H9 (cell line): Measurements from ENCODE around the gene APOM. TPM values are rescaled to one million over a fixed set of nuclear protein-coding genes. Genes with fewer than 3 reads are reported as not detected.

Experiments
- DNase-seq: peaks from one replicate; pipeline ENCODE4 v3.0.0-alpha.2; 2017
- H2AFZ ChIP-seq: one replicate; pipeline ENCODE4 v1.6.1; 2013; ENCODE audit warnings: mild to moderate bottlenecking, low read length, control low read depth, moderate library complexity
- H2AK5ac ChIP-seq: 2 replicates; pipeline ENCODE4 v1.6.1; 2013; ENCODE audit warnings: low read length, control low read depth, mixed read lengths; ENCODE audit not compliant: insufficient read length
- H2BK120ac ChIP-seq: one replicate; pipeline ENCODE4 v1.6.1; 2013; ENCODE audit warnings: low read depth, mild to moderate bottlenecking, low read length, control low read depth, inconsistent platforms; ENCODE audit not compliant: poor library complexity, severe bottlenecking
- H2BK12ac ChIP-seq: 2 replicates; pipeline ENCODE4 v1.6.1; 2013; ENCODE audit warnings: low read length, control low read depth, mixed read lengths, low read depth; ENCODE audit not compliant: insufficient read length
- H2BK15ac ChIP-seq: 2 replicates; pipeline ENCODE4 v1.6.1; 2013; ENCODE audit warnings: low read depth, low read length, control low read depth
- H2BK20ac ChIP-seq: one replicate; pipeline ENCODE4 v1.6.1; 2013; ENCODE audit warnings: low read depth, mild to moderate bottlenecking, low read length, control low read depth, inconsistent platforms; ENCODE audit not compliant: poor library complexity, severe bottlenecking
- H2BK5ac ChIP-seq: 2 replicates; pipeline ENCODE4 v1.6.1; 2013; ENCODE audit warnings: low read length, control low read depth, mixed read lengths; ENCODE audit not compliant: insufficient read length
- H3K14ac ChIP-seq: 2 replicates; pipeline ENCODE4 v1.6.1; 2013; ENCODE audit warnings: low read length, control low read depth; ENCODE audit not compliant: insufficient read depth
- H3K18ac ChIP-seq: 2 replicates; pipeline ENCODE4 v1.6.1; 2013; ENCODE audit warnings: low read depth, mild to moderate bottlenecking, mixed read lengths, low read length, control low read depth; ENCODE audit not compliant: insufficient read length
- H3K23ac ChIP-seq: 2 replicates; pipeline ENCODE4 v1.6.1; 2013; ENCODE audit warnings: low read length, control low read depth, mixed read lengths, low read depth; ENCODE audit not compliant: insufficient read length
- H3K23me2 ChIP-seq: 2 replicates; pipeline ENCODE4 v1.6.1; 2013; ENCODE audit warnings: low read depth, mild to moderate bottlenecking, mixed read lengths, low read length, control low read depth; ENCODE audit not compliant: insufficient read length, poor library complexity, severe bottlenecking
- H3K27ac ChIP-seq: 2 replicates; pipeline ENCODE4 v1.5.1; 2013; ENCODE audit warnings: low read length, control low read depth, mixed read lengths, low read depth; ENCODE audit not compliant: insufficient read length
- H3K27me3 ChIP-seq: 2 replicates; pipeline ENCODE4 v1.6.1; 2013; ENCODE audit warnings: low read length, control low read depth, inconsistent platforms; ENCODE audit not compliant: insufficient read depth
- H3K4ac ChIP-seq: 2 replicates; pipeline ENCODE4 v1.6.1; 2013; ENCODE audit warnings: low read depth, mild to moderate bottlenecking, control low read depth, inconsistent platforms, low read length, moderate library complexity
- H3K4me1 ChIP-seq: 2 replicates; pipeline ENCODE4 v1.6.1; 2013; ENCODE audit warnings: low read length, control low read depth, inconsistent platforms; ENCODE audit not compliant: insufficient read depth
- H3K4me2 ChIP-seq: 2 replicates; pipeline ENCODE4 v1.6.1; 2013; ENCODE audit warnings: low read length, control low read depth, mixed read lengths; ENCODE audit not compliant: insufficient read length, insufficient read depth
- H3K56ac ChIP-seq: 2 replicates; pipeline ENCODE4 v1.6.1; 2013; ENCODE audit warnings: low read depth, mild to moderate bottlenecking, mixed read lengths, low read length, control low read depth; ENCODE audit not compliant: insufficient read length
- H3K79me1 ChIP-seq: 2 replicates; pipeline ENCODE4 v1.6.1; 2013; ENCODE audit warnings: low read depth, mild to moderate bottlenecking, moderate library complexity, low read length, control low read depth, inconsistent platforms; ENCODE audit not compliant: insufficient read depth, poor library complexity, severe bottlenecking
- H3K79me2 ChIP-seq: 2 replicates; pipeline ENCODE4 v1.6.1; 2013; ENCODE audit warnings: low read length, control low read depth, inconsistent platforms; ENCODE audit not compliant: insufficient read depth
- H3K9ac ChIP-seq: 2 replicates; pipeline ENCODE4 v1.6.1; 2013; ENCODE audit warnings: low read length, control low read depth, mixed read lengths; ENCODE audit not compliant: insufficient read length; ENCODE audit errors: extremely low read depth
- H3K9me3 ChIP-seq: one replicate; pipeline ENCODE4 v1.6.1; 2013; ENCODE audit warnings: low read depth, low read length, inconsistent platforms; ENCODE audit not compliant: control insufficient read depth
- H3T11ph ChIP-seq: one replicate; pipeline ENCODE4 v1.6.1; 2013; ENCODE audit warnings: mild to moderate bottlenecking, low read length, control low read depth, inconsistent platforms
- H4K20me1 ChIP-seq: one replicate; pipeline ENCODE4 v1.6.1; 2013; ENCODE audit not compliant: control insufficient read depth, insufficient read length, insufficient read depth
- H4K5ac ChIP-seq: 2 replicates; pipeline ENCODE4 v1.6.1; 2013; ENCODE audit warnings: low read depth, mild to moderate bottlenecking, mixed read lengths, low read length, control low read depth; ENCODE audit not compliant: insufficient read length
- H4K8ac ChIP-seq: replicated peaks from 2 replicates; pipeline ENCODE4 v1.6.1; 2013; ENCODE audit warnings: low read length, control low read depth, mixed read lengths, low read depth; ENCODE audit not compliant: insufficient read length
- H4K91ac ChIP-seq: 2 replicates; pipeline ENCODE4 v1.6.1; 2013; ENCODE audit warnings: low read depth, mild to moderate bottlenecking, moderate library complexity, mixed read lengths, low read length, control low read depth; ENCODE audit not compliant: insufficient read length
- H3K27ac Mint-ChIP-seq, 3 experiments: 2 replicates in 2 of 3; 3 replicates in 1 of 3; pipeline ENCODE4 v1.8.0; 2020 to 2021; ENCODE audit warnings: mixed read lengths in 3 of 3, mild to moderate bottlenecking in 1 of 3, moderate library complexity in 1 of 3
- H3K27me3 Mint-ChIP-seq: 2 replicates; pipeline ENCODE4 v1.8.0; 2021; ENCODE audit warnings: low read depth, mild to moderate bottlenecking, moderate library complexity, mixed read lengths
- H3K36me3 Mint-ChIP-seq, 3 experiments: 2 replicates in 2 of 3; 3 replicates in 1 of 3; pipeline ENCODE4 v1.8.0; 2020 to 2021; ENCODE audit warnings: low read depth in 3 of 3, mixed read lengths in 3 of 3; ENCODE audit not compliant: insufficient read depth in 1 of 3
- H3K4me1 Mint-ChIP-seq, 2 experiments: 2 replicates each; pipeline ENCODE4 v1.8.0; 2020; ENCODE audit warnings: mixed read lengths in 2 of 2
- H3K4me3 Mint-ChIP-seq, 2 experiments: 2 replicates in 1 of 2; 3 replicates in 1 of 2; pipeline ENCODE4 v1.8.0; 2020 to 2021; ENCODE audit warnings: mild to moderate bottlenecking in 2 of 2, mixed read lengths in 2 of 2, moderate library complexity in 1 of 2
- H3K9me3 Mint-ChIP-seq, 2 experiments: 2 replicates in 1 of 2; 3 replicates in 1 of 2; pipeline ENCODE4 v1.8.0; 2020; ENCODE audit warnings: mild to moderate bottlenecking in 2 of 2, mixed read lengths in 2 of 2, moderate library complexity in 1 of 2
- WGBS: extraction: QIAGEN DNeasy Blood & Tissue Kit; methylation state at CpG from one replicate; pipeline ENCODE4 v1.1.7; 2013; ENCODE audit warnings: missing lambda C conversion rate, low lambda C conversion rate, mixed read lengths; ENCODE audit not compliant: insufficient read length; ENCODE audit errors: extremely low coverage; 5-methylcytosine and 5-hydroxymethylcytosine counted together
- total RNA-seq: library from RNA; stranded (reverse); gene quantifications from 2 replicates; pipeline ENCODE4 v1.2.1, GENCODE V29; 2021
- TF ChIP-seq, protein P1 (sequence below): fragments of 200-600 bp; sonication (generic); conservative IDR thresholded peaks from 3 replicates; pipeline ENCODE4 v1.8.0; 2021; ENCODE audit warnings: antibody characterized with exemption, mild to moderate bottlenecking

APOM gene
- total RNA-seq, 1 experiment from 2014 or later: 3.6 TPM

DNA sequence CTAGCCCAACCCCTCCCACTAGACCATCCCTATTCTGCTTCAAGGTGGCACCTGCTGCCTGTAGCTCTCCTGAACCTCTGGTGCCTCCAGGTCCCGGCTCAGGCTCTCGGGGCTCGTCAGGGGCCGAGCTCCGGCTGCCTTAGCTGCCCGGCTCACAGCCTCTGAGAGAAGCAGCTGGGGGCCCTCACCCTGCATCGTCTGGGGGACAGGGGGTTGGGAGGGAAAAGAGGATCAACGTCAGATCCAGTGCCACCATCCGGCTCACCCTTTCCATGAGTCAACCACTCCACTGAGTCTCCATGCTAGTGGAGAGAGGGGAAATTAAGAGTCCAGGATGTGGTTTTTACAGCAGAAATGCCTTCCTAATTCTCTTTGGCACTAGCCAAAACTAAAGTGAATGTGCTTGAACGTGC, 16.2 kb upstream of the APOM start:
- Histone ChIP-seq H3K4me2 (no peak overlapping the region), H2BK12ac (no peak overlapping the region), H3K14ac (no peak overlapping the region), H4K8ac (no peak overlapping the region), H3K23me2 (no peaks in the 10 kb centered on the region), H3K4ac (no peak overlapping the region), H3T11ph (no peak overlapping the region), H3K9ac (no peak overlapping the region), H2BK5ac (no peak overlapping the region), H3K27ac (no peak overlapping the region), H3K18ac (no peak overlapping the region), H3K79me1 (no peaks in the 10 kb centered on the region), H3K27me3 (no peaks in the 10 kb centered on the region), H4K20me1 (peaks cover 2% of the 10 kb centered on the region), H3K79me2 (no peaks in the 10 kb centered on the region), H2BK20ac (no peak overlapping the region), H4K5ac (no peak overlapping the region), H3K4me1 (no peaks in the 10 kb centered on the region), H3K56ac (no peak overlapping the region), H4K91ac (no peak overlapping the region), H2AFZ (no peak overlapping the region), H2BK120ac (no peak overlapping the region), H3K23ac (no peak overlapping the region), H3K9me3 (no peaks in the 10 kb centered on the region), H2AK5ac (no peak overlapping the region), H2BK15ac (no peak overlapping the region)
- no CpG with 5 or more reads among the region's 10 CpGs for WGBS
- H3K27ac Mint-ChIP-seq: no peak overlapping the region
- H3K4me1 Mint-ChIP-seq: no peaks in the 10 kb centered on the region
- no peak overlapping the region for H3K4me3 Mint-ChIP-seq
- DNase-seq: no peak
- no peaks in the 10 kb centered on the region for H3K9me3 Mint-ChIP-seq
- TF ChIP-seq, protein P1, sequence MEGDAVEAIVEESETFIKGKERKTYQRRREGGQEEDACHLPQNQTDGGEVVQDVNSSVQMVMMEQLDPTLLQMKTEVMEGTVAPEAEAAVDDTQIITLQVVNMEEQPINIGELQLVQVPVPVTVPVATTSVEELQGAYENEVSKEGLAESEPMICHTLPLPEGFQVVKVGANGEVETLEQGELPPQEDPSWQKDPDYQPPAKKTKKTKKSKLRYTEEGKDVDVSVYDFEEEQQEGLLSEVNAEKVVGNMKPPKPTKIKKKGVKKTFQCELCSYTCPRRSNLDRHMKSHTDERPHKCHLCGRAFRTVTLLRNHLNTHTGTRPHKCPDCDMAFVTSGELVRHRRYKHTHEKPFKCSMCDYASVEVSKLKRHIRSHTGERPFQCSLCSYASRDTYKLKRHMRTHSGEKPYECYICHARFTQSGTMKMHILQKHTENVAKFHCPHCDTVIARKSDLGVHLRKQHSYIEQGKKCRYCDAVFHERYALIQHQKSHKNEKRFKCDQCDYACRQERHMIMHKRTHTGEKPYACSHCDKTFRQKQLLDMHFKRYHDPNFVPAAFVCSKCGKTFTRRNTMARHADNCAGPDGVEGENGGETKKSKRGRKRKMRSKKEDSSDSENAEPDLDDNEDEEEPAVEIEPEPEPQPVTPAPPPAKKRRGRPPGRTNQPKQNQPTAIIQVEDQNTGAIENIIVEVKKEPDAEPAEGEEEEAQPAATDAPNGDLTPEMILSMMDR: no peak
- H3K27me3 Mint-ChIP-seq: no peaks in the 10 kb centered on the region
- peaks cover 45 to 89% (median 82%) of the 10 kb centered on the region in 3 experiments for H3K36me3 Mint-ChIP-seq
